22Rv1 (cell line): ENCODE data around the gene SH3BP4.

Experiments used
- H3K27ac ChIP-seq: fragments of 450-650 bp; 2 replicates; pipeline ENCODE4 v1.5.1; 2017
- ZFX ChIP-seq: fragments of 450-650 bp; IDR thresholded peaks from 2 replicates; pipeline ENCODE4 v1.6.1; 2017; ENCODE audit warnings: antibody characterized with exemption, borderline replicate concordance
- TF ChIP-seq, protein P1 (sequence below): fragments of 450-650 bp; IDR thresholded peaks from 2 replicates; pipeline ENCODE4 v1.5.1; 2017; ENCODE audit warnings: mild to moderate bottlenecking

SH3BP4 gene

DNA sequence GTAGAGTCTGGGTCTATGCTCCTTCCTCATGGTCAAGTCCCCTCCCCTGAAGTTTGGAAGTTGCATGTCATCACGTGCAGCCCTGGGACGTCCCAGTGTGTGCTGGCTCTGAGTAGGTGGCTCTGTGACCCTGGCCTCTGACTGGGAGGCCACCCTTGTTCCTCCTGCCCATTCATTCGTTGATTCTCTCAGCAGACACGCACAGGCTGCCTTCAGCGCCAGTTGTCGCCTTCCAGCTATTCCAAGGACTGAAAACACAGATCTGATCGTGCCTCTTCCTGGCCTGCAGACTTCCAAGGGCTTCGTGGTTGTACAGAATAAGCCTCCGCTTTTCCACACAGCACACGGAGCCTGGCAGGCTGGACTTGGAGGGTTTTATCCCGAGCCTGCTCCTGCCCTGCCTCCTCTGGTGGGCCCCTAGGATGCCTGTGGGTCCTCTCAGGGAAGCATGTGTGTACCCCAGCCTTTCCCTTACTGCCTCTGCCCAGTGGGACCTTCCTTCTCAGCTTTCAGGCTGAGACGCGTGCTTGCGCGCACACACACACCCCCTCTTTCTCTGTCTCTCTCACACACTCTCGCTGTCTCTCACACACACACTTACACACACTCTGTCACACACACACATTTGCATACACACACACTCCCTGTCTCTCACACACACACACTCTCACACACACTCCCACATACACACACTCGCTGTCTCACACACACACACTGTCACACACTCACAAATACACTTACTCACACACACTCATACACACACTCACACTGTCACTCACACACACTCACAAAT lies 17.7 kb downstream of the SH3BP4 start:
- no peak overlapping the region for H3K27ac ChIP-seq
- TF ChIP-seq ZFX = no peak
- TF ChIP-seq, protein P1, sequence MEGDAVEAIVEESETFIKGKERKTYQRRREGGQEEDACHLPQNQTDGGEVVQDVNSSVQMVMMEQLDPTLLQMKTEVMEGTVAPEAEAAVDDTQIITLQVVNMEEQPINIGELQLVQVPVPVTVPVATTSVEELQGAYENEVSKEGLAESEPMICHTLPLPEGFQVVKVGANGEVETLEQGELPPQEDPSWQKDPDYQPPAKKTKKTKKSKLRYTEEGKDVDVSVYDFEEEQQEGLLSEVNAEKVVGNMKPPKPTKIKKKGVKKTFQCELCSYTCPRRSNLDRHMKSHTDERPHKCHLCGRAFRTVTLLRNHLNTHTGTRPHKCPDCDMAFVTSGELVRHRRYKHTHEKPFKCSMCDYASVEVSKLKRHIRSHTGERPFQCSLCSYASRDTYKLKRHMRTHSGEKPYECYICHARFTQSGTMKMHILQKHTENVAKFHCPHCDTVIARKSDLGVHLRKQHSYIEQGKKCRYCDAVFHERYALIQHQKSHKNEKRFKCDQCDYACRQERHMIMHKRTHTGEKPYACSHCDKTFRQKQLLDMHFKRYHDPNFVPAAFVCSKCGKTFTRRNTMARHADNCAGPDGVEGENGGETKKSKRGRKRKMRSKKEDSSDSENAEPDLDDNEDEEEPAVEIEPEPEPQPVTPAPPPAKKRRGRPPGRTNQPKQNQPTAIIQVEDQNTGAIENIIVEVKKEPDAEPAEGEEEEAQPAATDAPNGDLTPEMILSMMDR = no peak

DNA sequence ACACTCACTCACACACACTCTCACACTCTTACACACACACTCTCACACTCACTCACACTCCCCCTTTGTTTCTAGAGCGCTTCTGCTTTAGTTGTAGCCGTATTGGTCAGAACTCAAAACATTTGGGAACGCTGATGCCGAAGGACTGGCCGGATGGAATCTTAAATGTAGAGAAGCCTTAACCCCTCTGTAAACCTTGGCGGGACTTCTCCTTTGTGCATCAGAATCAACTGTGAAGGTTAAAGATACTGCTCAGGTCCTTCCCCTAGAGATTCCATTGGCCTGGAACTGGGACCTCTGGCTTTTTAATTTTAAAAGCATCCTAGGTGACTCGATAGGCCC lies 18.3 kb downstream of the SH3BP4 start:
- no peak overlapping the region for H3K27ac ChIP-seq

DNA sequence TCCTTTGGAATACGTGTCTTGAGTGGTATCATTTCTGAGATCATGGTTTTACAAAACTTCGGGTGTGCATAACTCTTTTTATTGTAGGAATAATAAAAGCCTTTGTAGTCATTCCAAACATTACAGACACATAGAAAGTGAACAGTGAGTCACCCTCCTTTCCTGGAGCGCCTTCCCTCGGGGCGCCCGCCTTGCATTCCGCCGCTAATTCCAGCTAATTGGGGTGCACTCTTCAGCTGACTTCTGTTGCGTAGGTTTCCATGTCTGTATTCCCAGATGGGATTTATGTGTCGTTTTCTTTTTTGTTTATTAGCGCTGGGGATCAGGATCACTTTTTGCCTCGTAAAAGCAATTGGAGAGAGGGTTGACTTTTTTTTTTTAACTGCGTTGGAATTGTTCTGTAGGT lies 18.7 kb downstream of the SH3BP4 start:
- H3K27ac ChIP-seq = no peak overlapping the region

More for the DNA sequence above, 18.3 kb downstream of the SH3BP4 start:
- TF ChIP-seq, protein P1 = no peak
- no peak for TF ChIP-seq ZFX

DNA sequence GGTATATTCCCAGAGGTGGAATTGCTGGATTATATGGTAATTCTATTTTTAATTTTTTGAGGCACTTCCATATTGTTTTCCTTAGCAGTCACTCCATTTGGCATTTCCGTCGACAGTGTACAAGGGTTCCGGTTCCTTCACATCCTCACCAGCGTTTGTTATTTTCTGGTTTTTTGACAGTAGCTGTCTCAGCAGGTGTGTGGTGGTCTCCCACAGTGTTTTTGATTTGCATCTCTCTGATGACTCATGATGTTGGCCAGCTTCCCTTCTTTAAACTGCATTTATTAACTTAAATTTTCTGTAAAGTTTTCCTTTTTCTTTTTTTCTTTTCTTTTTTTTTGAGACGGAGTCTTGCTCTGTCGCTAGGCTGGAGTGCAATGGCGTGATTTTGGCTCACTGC lies 19.7 kb downstream of the SH3BP4 start:
- H3K27ac ChIP-seq = no peak overlapping the region
- TF ChIP-seq, protein P1 = no peak
- TF ChIP-seq ZFX = no peak

More for the DNA sequence above, 18.7 kb downstream of the SH3BP4 start:
- TF ChIP-seq, protein P1 = no peak
- TF ChIP-seq ZFX = no peak

DNA sequence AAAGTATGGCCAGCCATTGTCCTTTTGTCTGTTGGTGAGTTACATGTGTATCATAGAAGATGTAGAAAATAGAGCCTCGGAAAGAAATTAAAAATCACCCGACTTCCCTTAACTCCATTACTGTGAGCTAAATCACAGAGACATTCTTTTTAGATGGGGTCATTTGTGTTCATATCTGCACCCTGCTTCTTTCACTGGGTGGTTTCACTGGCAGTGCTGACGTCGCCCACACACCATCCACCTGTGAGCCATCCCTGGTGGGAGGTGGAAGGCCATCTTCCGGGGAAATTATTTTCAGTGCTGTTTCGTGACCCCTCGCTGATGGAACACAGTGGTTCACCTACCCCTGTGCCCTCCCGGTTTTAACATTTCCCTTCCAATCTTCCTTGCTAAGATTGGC lies 21.2 kb downstream of the SH3BP4 start:
- no peak overlapping the region for H3K27ac ChIP-seq
- no peak for TF ChIP-seq ZFX

DNA sequence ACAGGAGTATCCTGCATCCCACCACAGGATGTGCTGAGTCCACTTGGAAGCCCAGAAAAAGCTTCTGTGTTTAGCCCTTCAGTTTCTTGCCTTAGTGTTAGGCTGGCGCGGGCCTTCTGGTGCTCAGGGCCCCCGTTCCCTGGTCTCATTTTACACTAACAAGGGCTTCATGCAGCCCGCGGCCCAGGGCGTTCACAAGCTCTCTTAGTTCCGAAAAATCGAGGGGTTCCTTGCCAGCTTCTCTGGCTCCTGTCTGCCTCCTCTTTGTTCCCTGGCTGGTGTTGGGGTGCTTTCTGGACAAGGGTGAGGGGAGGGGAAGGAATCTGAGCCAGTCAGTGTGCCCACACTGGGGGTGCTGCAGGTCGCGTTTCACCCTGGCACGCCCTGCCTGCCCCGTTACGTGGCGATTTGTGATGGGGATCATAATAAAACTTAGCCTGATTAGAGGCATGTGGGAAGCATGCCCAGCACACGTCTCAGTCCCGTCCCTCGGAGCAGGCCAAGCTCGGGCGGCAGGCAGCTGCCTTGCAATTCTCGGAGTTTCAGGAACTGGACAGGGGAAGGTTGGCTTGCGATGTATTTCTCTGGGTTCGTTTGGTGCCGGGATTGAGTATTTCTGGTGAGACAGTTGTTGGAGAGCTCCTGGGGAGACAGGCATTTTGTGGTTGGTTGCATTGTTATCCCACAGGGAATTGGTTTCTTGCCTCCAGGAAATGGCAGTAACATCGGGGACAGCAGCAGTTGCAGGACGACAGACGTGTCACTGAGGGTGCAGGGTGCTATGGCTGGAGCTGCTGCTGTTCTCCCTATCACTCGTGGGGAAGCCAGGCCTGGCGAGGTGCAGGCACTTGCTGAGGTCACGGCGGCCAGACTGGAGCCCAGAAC lies 22.9 kb downstream of the SH3BP4 start:
- no peak overlapping the region for H3K27ac ChIP-seq
- no peak for TF ChIP-seq ZFX
- TF ChIP-seq, protein P1 = no peak

DNA sequence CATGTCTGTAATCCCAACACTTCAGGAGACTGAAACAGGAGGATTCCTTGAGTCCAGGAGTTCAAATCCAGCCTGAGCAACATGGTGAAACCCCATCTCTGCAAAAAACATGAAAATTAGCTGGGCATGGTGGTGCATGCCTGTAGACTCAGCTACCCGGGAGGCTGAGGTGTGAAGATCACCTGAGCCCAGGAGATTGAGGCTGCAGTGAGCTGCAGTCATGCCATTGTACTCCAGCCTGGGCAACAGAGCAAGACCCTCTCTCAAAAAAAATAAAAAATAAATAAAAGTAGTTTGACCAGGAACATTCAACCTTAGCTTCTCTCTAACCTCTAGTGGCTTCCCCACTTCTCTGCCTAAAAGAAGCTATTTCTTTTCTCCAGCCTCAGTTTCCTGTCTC lies 23.8 kb downstream of the SH3BP4 start:
- no peak for TF ChIP-seq ZFX
- TF ChIP-seq, protein P1 = no peak
- no peak overlapping the region for H3K27ac ChIP-seq
